ENCODE results near the gene PLA2G4F. TPM values are rescaled to one million over a fixed set of nuclear protein-coding genes. Genes with fewer than 3 reads are reported as not detected.

PLA2G4F gene
- total RNA-seq, 1 donor from 2014 or later: not detected

- DNase-seq (ENCODE audit: low spot score in 2 of 2): no peak
Observed at GRCh38 chr15:42135351-42135750, 21.1 kb downstream of the PLA2G4F start.

DNA sequence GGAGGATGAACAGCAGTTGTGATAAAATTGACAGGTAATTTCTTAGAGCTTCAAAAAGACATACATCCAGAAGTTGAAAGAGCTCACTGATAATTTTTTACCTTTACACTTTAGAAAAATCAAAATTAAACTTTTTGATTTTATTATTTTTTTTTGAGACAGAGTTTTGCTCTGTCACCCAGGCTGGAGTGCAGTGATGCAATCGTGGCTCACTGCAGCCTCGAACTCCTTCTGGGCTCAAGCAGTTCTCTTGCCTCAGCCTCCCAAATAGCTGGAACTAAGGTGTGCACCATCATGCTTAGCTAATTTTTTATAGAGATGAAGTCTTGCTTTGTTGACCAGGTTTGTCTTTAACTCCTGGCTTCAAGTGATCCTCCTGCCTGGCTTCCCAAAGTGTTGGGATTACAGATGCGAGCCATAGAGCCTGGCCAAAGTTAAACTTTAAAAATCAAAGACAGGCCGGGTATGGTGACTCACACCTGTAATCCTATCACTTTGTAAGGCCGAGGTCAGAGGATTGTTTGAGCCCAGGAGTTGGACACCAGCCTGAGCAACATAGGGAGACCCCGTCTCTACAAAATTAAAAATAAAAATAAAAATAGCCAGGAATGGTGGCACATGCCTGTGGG, 21.7 kb downstream of the PLA2G4F start:
- no peak for FAIRE-seq
- DNase-seq (ENCODE audit: low spot score in 2 of 2): no peak

More at GRCh38 chr15:42135351-42135750, 21.1 kb downstream of the PLA2G4F start:
- FAIRE-seq: no peak

- DNase-seq (ENCODE audit: low spot score in 2 of 2) (no peak), FAIRE-seq (no peak)
Observed at GRCh38 chr15:42133886-42134502, 22.4 kb downstream of the PLA2G4F start.

DNA sequence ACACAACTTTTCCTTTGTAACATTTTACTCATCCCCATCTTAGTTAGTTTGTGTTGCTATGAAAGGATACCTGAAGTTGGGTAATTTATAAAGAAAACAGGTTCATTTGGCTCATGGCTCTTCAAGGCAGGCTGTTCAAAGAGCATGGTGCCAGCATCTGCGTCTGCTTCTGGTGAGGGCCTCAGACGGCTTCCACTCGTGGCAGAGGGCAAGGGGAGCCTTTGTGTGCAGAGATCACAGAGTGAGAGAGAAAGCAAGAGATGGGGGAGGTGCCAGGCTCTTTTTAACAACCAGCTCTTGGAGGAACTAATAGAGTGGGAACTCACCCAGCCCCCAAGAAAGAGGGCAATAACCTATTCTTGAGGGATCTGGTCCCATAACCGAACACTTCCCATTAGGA, 23.1 kb downstream of the PLA2G4F start:
- FAIRE-seq: no peak
- DNase-seq (ENCODE audit: low spot score in 2 of 2): no peak

DNA sequence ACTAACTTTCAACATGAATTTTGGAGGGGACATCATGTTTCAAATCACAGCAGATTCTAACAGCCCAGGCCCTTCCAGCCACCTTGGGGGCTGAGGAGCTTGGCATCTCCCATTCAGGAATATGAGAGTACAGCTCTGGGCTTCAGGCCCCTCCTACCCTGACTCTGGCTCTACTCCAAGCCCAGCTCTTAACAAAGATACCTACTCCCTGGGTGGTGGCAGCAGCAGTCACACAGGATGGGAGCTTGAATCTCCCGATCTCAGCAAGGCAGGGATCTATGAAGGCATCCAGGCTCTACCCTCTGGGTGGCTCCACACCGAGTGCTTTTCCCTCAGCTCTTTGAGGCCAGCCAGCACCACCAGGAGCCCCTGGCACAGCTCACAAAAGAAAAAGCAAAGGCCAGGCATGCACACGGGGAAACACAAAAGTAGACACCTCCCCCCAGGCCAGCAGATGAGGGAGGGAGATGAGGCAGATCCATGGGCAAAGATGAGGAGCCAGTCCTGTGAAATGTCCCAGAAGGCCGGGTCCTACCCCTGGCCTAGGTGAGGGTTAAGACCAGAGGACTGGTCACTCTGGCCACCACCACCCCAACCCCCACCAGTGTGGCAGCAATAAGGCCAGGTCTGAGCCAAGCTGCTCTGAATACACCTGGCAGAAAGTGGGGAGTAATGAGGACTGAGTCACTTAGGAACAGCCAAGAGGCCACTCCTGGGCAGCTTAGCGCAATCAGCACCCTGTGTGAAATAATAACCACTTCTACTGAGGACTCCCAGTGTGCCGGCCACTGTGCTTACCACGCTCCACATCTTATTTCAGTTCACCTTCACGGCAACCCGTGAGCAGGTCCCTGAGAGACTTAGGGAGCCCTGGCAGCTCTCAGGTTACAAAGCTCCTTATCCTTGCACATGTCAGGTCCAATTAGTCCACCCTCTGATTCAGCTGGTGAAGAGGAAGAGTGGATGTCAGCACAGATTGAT, 24.3 kb downstream of the PLA2G4F start:
- DNase-seq (ENCODE audit: low spot score in 2 of 2): no peak
- no peak for FAIRE-seq

- no peak for FAIRE-seq
- DNase-seq (ENCODE audit: low spot score in 2 of 2): no peak
Observed at GRCh38 chr15:42131006-42131405, 25.4 kb downstream of the PLA2G4F start.

GRCh38 chr15:42130246-42130986, 26.0 kb downstream of the PLA2G4F start:
- no peak for FAIRE-seq
- DNase-seq (ENCODE audit: low spot score in 2 of 2): no peak

- no peak for DNase-seq (ENCODE audit: low spot score in 2 of 2)
- no peak for FAIRE-seq
Observed at GRCh38 chr15:42129364-42129763, 27.1 kb downstream of the PLA2G4F start.

- DNase-seq (ENCODE audit: low spot score in 2 of 2) (no peak), FAIRE-seq (no peak)
Observed at GRCh38 chr15:42128476-42128875, 28.0 kb downstream of the PLA2G4F start.

DNA sequence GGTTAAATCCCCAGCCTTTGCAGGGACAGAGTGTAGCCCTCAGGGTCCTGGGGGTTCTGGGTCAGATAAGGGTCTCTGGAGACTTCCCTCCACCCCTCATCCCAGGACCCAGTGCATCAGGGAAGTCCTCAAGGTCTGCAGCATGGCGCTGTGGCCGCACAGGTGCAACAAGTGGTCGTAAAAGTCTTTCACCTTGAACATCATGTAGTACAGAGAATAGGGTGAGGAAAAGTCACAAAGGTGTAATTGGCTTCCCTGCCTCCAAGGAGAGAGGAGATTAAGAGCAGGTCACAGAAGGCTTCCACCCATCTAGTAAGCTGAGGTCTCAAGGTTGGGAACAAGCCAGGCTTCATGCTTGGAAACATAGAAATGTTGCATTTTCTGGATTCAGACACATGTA, 32.9 kb downstream of the PLA2G4F start:
- DNase-seq (ENCODE audit: low spot score in 2 of 2) (no peak), FAIRE-seq (no peak)

- FAIRE-seq (no peak), DNase-seq (ENCODE audit: low spot score in 2 of 2) (no peak)
Observed at GRCh38 chr15:42121682-42122081, 34.8 kb downstream of the PLA2G4F start.

DNA sequence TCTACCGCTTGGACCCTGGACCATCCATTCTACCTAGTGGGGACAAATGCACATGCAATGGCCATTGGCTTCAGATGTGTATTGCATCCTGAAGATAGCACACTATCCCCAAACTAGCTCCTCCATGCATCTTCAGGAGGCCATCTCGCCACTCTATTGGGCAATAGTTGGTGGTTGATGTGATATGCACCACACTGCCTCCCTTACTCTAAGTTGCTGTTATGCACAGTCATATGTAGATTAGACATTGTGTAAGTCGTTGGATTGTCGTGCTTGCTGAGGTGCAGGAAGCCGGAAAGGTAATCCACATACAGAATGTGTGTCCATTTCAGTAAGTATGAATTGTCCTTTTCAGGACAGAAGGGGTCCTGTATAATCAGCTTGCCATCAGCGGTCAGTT, 35.4 kb downstream of the PLA2G4F start:
- DNase-seq (ENCODE audit: low spot score in 2 of 2): no peak
- no peak for FAIRE-seq

GRCh38 chr15:42120285-42120684, 36.2 kb downstream of the PLA2G4F start:
- DNase-seq (ENCODE audit: low spot score in 2 of 2) (no peak), FAIRE-seq (no peak)

DNA sequence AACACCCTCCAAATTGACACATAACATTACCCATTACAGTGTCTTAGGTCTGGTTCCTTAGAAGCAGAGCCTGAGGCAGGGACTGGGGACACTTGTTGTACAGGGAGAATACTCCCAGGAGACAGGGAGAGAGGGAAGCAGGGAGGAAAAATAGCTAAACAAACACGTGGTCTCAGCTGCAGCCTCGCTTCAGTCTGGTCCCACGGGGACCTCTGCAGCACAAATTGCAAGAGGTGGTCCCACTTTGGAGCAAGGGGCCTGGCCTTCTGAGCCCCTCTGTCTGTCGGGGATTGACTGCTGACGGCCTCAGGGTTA, 37.0 kb downstream of the PLA2G4F start:
- FAIRE-seq (no peak), DNase-seq (ENCODE audit: low spot score in 2 of 2) (no peak)

- no peak for FAIRE-seq
- DNase-seq (ENCODE audit: low spot score in 2 of 2): no peak
Observed at GRCh38 chr15:42118650-42119445, 37.6 kb downstream of the PLA2G4F start.

GRCh38 chr15:42111924-42112323, 44.5 kb downstream of the PLA2G4F start:
- no peak for FAIRE-seq

DNA sequence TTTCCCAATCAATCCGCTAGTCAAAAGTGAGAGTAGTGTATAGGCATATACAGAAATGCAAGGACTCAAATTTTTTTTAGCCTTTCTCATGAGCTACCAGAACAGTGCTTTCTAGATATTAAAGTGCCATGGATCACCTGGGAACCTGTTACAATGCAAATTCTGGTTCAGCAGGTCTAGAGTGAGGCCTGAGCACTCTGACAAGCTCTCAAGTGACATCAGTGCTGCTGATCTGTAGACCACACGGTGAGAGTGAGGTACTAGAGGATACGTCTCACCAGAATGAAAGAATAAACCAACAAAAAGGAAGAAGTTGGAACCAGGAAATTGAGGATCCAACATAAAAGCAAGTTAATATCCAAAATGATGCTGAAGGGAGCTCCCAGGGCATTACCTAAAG, 46.1 kb downstream of the PLA2G4F start:
- FAIRE-seq (no peak), DNase-seq (ENCODE audit: low spot score in 2 of 2) (no peak)

More at GRCh38 chr15:42111924-42112323, 44.5 kb downstream of the PLA2G4F start:
- no peak for DNase-seq (ENCODE audit: low spot score in 2 of 2)

GRCh38 chr15:42108806-42109205, 47.6 kb downstream of the PLA2G4F start:
- DNase-seq (ENCODE audit: low spot score in 2 of 2) (no peak), FAIRE-seq (no peak)

- no peak for FAIRE-seq
Observed at GRCh38 chr15:42108189-42108588, 48.2 kb downstream of the PLA2G4F start.

DNA sequence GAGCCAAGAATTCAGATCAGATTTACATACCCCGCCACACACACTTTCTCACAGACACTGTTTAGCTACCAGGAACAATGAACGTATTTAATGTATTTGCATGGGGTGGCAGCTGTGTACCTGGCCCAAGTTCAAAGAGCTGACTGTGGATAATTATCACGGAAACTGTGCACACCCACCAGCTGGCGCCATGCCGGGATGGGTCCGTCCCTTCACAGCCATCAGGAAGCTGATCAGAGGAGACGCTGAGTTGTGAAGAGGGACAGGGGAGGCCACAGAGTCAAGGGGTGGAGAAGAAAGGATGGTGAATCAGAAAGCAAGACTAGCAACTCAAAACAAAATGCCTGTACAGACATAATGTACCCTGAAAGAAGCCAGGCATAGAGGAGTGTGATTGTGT, 49.0 kb downstream of the PLA2G4F start:
- no peak for FAIRE-seq
- DNase-seq (ENCODE audit: low spot score in 2 of 2): no peak

More at GRCh38 chr15:42108189-42108588, 48.2 kb downstream of the PLA2G4F start:
- DNase-seq (ENCODE audit: low spot score in 2 of 2): no peak

All from frontal cortex (tissue), 4 donors.